Inferior parietal cortex (tissue), 1 donor: ENCODE measurements around the gene SEPTIN3.

Experiments used
- DNase-seq: peaks from one replicate; pipeline ENCODE4 v3.0.0-alpha.2; 2016; ENCODE audit errors: extremely low spot score

Gene SEPTIN3, protein sequence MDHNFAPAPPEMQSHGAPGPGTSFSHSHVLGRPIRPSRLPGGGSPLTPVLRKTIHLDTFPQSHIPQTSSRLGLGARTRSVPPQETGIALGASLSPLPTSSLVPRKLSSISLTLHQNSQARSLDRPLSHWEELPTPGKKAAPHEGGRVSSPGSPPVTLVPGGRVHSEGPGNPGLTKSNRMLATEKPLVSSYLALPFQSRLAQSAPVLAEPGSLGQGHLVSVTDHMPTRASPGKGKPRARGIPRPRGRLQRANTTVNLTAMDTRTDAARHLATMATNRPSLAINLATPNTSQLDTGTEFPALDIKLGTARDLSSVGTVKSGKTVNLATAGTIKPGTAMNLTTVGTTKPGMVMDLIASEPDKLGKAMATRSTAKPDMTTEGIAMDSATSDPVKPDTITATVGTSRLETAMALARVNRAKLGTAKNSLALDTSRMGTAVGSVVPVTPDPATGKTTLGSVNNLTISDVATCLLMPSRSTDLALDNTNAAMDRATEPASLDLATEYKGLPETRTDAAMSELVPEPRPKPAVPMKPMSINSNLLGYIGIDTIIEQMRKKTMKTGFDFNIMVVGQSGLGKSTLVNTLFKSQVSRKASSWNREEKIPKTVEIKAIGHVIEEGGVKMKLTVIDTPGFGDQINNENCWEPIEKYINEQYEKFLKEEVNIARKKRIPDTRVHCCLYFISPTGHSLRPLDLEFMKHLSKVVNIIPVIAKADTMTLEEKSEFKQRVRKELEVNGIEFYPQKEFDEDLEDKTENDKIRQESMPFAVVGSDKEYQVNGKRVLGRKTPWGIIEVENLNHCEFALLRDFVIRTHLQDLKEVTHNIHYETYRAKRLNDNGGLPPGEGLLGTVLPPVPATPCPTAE

DNA sequence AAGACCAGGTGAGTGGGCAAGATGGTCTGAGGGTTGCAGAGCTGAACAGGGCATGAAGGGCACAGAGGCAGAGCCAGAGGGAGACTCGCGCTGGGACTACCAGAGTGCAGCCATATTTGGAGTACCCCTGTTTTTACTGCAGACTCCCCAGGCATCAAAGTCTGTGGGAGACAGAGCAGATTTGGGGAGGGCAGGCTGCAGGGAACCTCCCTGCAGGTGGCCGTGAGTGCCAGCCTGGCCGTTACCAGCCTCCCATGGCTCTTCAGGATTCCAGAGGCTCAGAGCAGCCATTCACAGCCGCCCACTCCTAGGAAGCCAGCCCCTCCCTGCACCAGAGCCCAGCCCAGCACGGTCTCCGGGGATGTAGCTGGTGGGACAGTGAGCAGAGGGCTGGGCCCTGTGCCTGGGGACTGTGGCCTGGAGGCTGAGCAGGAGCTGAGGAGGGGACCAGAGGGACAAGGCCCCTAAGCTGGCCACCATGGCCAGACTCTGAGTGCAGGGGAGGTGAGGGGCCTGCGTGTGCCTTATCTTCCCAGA is at the start of gene SEPTIN3:
Gene SEPTIN3 (plus strand): TSS at position 334 of the 537 bp plus-strand sequence. CDS start 2,050 bp downstream, outside the sequence.
- no peak for DNase-seq

DNA sequence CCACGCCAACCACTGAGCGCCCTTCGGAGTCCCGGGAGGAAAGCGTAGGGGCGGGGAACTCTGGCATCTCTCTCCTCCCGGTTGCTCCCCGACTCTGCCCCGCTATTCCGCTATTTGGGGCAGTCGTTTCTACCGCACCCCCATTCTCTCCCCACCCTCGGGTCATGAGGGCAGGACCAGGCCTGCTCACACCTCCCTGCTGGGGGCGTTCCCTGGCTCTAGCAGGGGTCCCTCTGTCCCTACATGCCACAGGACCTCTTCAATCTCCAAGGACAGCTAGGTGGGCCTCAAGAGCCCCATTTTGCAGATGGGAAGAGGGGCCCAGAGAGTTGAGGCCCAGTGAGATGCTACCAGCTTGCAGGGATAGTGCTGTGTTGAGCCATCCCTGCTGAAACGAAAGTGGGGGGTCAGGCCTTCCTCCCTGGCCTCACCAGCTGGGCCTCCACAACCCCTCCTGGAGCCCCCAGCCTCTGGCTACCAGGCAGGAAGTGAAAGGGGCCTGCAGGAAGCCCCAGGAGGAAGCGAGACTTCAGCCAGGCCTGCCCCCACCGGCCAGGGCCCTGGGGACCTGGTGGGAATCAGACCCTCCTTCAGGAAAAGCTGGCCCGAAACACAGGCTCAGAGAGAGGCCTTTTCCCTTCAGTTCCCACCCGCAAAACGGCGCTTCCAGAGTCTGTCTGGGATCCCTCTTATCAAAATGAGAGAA is 48.8 kb upstream of the SEPTIN3 start:
- no peak for DNase-seq

DNA sequence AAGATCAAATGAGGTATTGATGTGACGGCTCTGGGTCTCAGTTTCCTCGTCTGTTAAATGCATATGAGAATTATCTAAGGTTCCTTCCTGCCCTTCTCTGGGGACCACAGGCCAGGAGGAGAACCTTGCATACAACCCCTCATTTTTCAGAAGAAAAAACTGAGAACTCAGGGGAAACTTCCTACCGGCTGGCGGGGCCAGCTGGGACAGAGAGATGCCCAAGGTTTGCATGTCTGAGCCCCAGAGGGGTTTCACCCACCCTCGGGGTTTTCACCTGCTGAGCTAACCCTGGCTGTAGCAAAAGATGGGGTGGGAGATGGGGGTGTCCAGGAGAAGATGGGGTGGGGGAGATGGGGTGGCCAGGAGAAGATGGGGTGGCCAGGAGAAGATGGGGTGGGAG is 46.9 kb upstream of the SEPTIN3 start:
- DNase-seq, result no peak

DNA sequence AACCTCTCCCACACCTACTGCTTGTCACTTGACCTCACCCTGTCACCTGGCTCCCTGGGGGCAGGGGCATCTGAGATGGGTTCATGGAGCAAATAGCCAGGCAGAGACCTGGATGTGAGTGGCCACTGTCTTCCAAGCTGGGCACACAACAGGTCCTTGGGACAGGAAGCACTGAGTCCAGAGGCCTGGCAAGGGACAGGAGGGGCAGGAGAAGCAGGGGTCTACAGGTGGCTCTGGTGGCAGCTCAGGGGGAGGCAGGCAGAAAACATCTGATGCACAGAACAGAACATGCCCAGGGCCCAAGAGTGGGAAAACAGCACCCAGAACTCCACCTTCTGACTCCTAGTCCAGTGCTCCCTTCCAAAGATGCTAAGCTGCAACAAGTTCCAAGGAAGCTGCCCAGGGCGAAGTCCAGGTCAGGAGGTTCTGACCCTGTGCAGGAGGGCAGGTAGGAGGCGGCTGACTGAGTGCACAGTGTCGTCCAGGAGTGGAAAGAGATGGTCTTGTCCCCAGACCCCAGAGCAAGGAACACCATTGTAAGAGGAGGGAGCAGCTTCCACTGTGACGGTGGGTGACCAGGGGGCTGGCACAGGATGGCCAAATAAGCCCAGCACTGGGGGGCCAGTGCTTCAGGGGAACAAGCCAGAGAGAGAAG is 46.2 kb upstream of the SEPTIN3 start:
- DNase-seq, result no peak

DNA sequence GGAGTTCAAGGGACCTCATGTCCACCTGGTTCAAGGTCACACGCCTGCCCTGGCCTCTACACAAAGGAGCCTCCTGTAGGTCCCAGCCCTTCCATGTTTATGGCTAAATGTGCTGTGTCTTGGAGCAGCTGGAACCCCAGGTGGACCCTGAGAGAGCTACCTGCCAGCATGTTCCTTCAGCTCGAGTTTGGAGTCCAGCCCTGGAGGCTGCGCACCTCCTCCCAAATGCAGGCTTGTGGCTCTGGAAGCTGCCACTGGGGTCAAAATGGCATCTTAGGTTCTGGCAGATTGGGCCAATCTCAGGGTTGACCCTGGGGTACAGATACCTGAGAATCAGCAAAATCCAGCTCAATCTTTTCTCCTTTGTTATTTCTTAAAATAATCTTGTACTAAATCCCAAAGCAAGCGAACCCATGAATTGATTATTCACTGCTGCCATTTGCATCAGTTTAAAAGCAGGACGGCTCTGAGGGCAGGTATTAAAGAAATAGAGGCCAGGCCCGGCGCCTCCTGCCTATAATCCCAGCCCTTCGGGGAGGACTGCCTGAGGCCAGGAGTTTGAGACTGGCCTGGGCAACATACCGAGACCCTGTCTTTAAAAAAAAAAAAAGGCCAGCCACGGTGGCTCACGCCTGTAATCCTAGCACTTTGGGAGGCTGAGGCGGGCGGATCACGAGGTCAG is 45.5 kb upstream of the SEPTIN3 start:
- DNase-seq, result no peak

DNA sequence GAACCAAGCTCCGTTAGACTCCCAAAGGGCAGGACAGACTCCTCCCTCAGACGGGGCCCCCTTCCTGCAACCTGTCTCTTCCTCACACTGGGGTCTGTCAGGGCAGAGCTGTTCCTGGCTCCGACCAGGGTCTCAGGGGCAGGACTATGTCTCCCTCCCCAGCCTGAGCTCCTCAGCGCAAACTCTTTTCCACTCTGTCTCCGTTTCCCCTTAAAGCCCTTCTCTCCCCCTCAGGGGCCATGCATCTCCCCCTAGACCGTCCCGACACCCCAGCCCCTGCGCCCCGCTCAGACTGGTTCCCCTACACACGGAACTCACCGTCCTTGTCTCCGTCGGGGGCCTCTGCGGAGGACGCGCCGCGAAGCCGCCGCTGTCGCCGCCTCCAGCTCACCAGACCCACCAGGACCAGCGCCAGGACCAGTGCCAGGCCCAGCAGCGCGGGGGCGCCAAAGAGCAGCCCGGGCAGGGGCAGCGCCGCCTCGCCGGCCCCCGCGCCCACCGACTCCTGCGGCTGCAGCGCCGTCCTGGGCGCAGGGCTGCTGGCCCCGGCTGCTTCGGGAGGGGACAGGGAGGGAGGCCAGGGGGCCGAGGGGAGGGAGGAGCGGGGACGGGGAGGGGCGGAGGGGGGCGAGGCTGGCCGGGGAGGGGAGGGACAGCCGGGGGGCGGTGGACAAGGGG is 43.3 kb upstream of the SEPTIN3 start:
- DNase-seq, result no peak

DNA sequence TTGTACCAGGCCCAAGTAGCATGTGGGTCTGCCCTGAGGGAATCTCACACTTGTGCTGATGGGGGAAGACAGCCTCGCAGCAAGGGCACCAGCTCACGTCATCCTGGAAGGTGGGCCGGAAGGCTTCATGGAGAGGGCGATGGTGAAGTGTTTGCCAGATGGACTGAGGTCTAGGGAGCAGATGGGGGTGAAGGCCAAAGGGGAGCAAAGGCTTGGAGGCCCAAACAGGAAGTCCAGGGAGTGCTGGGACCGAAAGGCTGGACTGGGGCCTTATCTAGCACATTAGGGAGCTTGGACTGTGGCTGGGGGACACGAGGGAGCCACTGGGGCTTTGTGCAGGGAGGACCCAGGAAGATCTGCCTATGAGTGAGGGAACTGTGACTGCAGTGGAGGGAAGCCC is 41.4 kb upstream of the SEPTIN3 start:
- DNase-seq, result no peak

DNA sequence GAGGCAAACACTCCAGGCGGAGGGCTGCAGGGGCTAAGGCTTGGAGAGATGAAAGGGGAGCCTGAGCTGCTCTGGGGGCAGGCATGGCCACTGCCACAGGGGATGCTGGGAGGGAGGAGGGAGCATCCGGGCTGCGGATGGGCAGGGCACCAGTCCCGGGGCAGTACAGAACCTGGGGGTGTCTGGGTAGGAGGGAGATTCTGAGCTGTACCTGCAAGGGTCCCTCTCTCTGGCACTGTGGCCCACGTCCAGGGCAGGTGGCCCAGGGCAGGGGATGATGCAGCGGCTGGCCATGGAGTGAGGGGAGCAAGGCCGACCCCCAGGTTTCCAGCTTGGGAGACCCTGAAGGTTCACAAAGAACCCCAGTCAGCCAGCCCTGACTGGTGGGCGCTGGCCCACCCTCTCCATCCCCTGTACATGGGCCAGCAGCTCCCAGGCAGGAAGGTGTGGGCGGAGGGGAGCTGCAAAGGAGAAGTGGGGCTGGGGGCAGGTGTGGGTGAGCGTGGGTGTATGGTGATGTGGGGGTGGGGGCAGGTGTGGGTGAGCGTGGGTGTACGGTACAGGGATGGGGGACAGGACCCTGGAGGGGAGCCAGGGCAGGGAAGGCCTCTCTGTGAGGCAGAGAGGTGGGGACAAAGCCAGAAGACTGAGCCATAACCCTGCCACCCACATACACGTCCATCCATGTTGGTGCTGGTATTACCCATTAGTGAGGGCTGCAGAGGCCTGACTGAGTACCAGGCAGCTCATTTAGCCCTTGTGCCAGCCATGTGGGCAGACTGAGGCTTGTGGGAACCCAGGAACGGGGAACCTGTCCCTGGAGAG is 40.4 kb upstream of the SEPTIN3 start:
- no peak for DNase-seq

DNA sequence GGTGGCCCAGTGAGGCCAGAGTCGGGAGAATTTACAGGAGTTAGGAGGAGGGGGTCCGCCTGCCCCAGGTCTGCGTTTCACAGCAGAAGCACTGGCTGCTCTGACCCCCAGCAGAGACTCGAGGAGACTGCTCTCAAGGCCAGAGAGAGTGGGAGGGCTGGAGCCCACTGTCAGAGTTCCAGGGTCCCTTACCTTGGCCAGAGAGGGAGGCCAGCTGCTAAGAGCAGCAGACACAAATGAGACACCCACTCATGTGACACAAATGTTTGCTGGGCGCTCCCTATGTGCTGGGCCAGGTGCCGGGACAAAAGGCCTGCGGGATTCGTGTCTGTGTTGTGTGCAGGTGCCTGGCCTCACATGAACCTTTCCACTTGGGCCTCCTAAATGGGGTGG is 39.8 kb upstream of the SEPTIN3 start:
- DNase-seq, result no peak

DNA sequence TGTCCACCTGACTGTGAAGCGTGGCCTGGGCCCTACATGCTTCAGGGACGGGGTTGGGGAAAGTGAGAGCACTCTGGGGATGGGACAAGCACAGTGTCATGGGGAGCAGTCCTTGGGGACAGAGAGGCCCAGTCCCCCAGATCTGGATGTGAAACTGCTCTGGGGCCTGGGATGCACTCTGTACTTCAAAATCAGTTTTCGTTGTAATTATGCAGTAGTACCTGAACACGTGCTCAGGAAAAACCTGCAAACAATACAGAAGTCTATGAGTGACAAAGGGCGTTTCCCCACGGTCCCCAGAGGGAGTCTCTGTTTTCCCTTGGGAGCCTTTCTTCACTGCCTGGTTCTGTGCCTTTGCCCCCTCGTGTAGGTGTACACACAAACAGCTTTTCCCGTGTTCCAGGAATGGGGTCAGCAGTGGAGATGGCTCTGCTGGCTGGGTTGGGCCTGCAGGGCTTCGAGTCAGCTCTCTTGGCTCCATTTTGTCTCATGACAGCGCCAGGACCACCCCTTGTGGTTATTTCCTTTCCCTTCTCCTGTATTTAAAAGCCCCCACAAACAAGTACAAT is 37.5 kb upstream of the SEPTIN3 start:
- DNase-seq, result no peak

DNA sequence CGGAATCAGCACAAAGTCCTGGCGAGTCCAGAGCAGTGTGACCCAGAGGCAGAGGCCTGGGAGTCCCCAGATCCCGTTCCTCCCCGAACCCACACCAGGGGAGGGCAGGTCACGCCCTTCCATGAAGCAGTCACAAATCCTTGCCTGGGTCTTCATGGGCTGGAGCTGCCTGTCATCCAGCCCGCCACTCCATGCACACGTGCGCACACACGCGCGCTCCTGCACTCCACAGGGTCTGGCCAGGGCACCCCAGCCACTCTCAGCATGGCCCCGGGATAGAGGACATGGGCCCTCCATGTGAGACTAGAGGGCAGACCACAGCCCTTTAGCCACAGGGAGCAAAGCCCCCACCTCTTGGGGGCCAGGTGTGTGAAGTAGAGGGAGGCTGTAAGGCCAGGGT is 36.9 kb upstream of the SEPTIN3 start:
- DNase-seq, result no peak

DNA sequence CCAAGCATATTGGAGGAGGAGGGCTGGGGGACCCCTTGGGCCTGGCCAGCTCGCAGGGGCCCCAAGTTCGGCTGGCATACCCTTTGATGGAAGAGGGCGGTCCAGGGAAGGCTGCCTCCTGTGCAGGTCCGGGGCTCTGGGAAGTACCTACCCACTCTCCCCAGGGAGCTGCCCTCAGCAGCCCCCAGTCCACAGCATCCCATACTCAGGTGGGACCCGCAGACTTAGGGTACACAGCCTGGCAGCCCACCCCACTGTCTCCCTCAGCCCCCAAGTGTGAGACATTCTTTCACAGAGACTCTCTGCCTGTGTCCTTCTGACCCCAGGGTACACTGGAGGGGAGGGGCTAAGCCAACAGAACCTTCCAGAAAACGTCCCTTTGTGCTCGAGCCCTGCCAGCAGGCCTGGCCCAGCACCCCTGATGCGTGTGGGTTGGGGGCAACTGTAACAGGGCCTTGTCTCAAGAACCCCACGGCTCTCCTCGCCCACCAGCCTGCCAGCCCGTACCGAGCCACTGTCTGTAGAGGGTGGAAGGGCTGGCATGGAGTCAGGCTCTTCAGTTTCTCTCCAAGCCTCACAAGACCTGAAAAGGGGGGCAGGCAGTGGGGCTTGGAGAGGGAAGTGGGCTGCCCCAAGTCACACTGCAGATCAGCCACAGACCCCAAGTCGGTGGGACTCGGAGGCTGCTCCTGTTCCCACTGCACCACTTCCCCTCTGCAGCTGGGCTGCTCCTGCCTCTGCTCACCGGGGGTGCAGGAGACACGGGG is 35.6 kb upstream of the SEPTIN3 start:
- DNase-seq, result no peak

DNA sequence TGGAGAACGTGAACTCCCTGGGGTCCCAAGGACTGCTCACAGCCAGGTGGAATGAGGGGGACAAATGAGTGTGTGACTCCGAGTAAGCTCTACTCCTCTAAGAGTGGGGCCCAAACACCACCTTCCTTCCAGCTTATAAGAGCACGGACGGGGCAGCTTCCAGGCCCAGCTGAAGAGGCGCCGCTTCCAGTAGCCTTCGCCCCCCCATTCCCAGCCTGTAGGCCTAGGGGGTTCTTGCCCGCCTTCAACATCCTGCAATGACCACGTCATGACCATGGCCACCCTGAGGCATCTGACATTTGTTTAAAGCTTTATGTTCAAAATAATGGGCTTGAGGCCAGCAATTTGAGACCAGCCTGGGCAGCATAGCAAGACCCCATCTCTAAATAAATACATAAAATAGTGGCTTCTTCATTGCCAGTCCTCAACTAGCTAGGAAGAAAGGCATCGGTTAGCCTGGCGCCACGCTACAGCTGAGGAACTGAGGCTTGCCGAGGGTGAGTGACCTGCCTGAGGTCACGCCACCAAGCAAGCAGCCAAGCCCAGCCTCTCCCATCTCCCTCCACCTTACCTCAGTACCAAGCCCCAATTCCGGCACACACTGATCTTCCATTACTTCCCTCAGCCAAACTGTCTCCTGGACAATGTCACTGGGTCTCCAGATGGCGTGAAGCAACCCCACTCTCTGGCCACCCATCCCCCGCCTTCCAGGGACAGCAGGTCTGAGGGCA is 34.8 kb upstream of the SEPTIN3 start:
- DNase-seq, result no peak

DNA sequence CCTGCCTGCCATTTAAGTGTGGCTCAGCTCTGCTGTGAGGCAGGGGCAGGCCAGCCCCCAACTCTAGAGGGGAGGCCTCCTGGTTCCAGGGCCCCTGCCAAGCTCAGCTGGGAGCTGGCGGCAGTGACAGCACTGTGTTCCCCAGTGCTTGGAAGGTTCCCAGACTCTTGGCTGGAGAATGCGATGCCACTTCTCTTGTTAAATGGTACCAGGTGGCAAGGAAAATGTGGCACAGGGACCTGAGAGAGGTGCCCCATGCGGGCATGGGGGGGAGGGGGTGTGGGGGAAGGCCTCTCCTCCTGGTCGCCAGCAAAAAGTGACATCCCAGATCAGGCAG is 34.3 kb upstream of the SEPTIN3 start:
- no peak for DNase-seq

DNA sequence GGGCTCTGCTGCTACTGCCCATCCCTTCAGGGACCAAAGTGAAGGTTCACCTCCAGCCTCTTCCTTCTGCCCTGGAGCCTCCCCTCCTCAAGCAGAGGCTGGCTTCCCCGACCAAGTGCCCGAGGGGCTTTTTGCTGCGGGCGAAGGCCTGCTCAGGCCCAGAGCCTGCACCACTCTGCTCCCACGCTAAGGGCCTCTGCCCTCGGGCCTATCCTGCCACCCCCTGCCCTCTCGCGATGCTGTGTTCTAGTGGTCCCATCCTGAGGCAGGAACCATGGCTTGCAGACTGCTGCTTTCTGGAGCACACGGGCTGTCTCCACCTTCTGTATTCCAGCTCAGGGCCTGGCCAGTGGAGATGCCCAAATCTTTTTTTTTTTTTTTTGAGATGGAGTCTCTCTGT is 33.7 kb upstream of the SEPTIN3 start:
- no peak for DNase-seq

DNA sequence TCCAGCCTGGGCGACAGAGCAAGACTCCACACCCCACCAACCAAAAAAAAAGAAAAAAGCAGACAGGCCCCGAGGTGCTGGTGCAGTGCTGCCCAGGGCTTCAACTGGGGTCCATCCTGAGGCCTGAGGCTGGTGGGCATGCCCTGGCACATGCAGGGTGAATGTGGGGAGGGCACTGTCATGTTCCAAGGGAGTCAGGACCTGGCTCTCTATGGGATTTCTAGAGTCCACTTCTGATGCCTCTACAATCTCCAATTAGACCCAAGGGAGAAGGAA is 32.4 kb upstream of the SEPTIN3 start:
- DNase-seq, result no peak

DNA sequence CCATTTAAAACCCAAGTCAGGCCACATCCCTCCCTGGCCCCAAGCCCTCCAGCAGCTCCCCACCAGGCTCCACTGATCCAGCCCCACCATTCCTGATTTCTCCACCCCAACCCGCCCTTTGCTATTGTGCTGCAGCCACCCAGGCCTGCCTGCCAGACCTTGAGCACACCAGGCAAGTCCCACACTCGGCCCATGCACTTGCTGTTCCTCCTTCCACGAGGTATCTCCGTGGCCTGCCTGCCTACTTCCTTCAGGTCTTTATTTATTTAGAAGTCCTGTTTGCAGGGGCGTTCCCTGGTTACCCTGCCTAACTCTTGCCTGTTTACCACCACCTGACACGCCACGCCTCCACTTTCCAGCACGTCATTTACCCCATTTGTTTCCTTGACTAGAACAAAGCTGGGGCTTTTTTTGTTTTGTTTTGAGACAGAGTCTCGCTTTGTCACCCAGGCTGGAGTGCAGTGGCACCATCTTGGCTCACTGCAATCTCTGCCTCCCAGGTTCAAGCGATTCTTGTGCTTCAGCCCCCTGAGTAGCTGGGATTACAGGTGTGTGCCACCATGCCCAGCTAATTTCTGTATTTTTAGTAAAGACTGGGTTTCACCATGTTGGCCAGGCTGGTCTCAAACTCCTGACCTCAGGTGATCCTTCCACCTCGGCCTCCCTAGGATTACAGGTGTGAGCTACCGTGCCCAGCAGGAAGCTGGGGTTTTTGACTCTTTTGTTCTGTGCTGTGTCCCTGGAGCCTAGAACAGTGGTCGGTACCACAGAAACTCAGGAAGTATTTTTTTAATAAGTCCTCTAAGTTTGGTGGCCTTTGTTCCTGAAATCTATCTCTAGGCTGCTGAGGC is 29.0 kb upstream of the SEPTIN3 start:
- no peak for DNase-seq
